Frontal cortex (tissue), 4 donors: ENCODE measurements around the gene ADRB2. TPM values are rescaled to one million over a fixed set of nuclear protein-coding genes. Genes with fewer than 3 reads are reported as not detected.

Experiments used
- DNase-seq, 2 donors: peaks; one replicate each; pipeline ENCODE4 v3.0.0; 2012; ENCODE audit warnings: low spot score in 2 of 2
- FAIRE-seq: peaks from 2 replicates; lab custom pipeline; 2012; peaks lifted over from hg19 to GRCh38; lab: Jason Lieb, UNC
- total RNA-seq: library from RNA; depleted of rRNA; stranded (reverse); fragments of >200 nt; gene quantifications from one replicate; pipeline ENCODE4 v1.2.3, GENCODE V29; 2014
- donor health status: control.
- donor health status: control.
- donor health status: control.

The ADRB2 gene
- total RNA-seq, 1 donor from 2014 or later, result 0.82 TPM

- FAIRE-seq, result no peak
- no peak for DNase-seq
Observed at GRCh38 chr5:148829248-148829594, 2.8 kb downstream of the ADRB2 start.

GRCh38 chr5:148829734-148830133 lies 3.3 kb downstream of the ADRB2 start:
- DNase-seq (no peak), FAIRE-seq (no peak)

- FAIRE-seq, result no peak
- DNase-seq, result no peak
Observed at GRCh38 chr5:148830211-148830610, 3.8 kb downstream of the ADRB2 start.

GRCh38 chr5:148831590-148832565 lies 5.5 kb downstream of the ADRB2 start:
- DNase-seq (no peak), FAIRE-seq (no peak)

GRCh38 chr5:148833122-148833521 lies 6.7 kb downstream of the ADRB2 start:
- DNase-seq, result no peak
- FAIRE-seq, result no peak

GRCh38 chr5:148833925-148834324 lies 7.5 kb downstream of the ADRB2 start:
- FAIRE-seq, result no peak
- no peak for DNase-seq

- DNase-seq, result no peak
- FAIRE-seq, result no peak
Observed at GRCh38 chr5:148834689-148835088, 8.3 kb downstream of the ADRB2 start.

GRCh38 chr5:148836272-148837250 lies 10.2 kb downstream of the ADRB2 start:
- FAIRE-seq (no peak), DNase-seq (no peak)

GRCh38 chr5:148837383-148837782 lies 11.0 kb downstream of the ADRB2 start:
- no peak for DNase-seq
- FAIRE-seq, result no peak

GRCh38 chr5:148838357-148838756 lies 11.9 kb downstream of the ADRB2 start:
- DNase-seq, result no peak
- FAIRE-seq, result no peak

GRCh38 chr5:148839960-148840359 lies 13.5 kb downstream of the ADRB2 start:
- FAIRE-seq, result no peak
- no peak for DNase-seq

- FAIRE-seq (no peak), DNase-seq (no peak)
Observed at GRCh38 chr5:148840531-148840930, 14.1 kb downstream of the ADRB2 start.

- FAIRE-seq (no peak), DNase-seq (no peak)
Observed at GRCh38 chr5:148841519-148841918, 15.1 kb downstream of the ADRB2 start.

- no peak for FAIRE-seq
- DNase-seq, result no peak
Observed at GRCh38 chr5:148842161-148842560, 15.8 kb downstream of the ADRB2 start.

- DNase-seq, result no peak
- no peak for FAIRE-seq
Observed at GRCh38 chr5:148843510-148844318, 17.3 kb downstream of the ADRB2 start.

GRCh38 chr5:148844433-148845280 lies 18.2 kb downstream of the ADRB2 start:
- no peak for FAIRE-seq
- no peak for DNase-seq

GRCh38 chr5:148846930-148847329 lies 20.5 kb downstream of the ADRB2 start:
- FAIRE-seq, result no peak
- DNase-seq, result no peak

GRCh38 chr5:148847456-148847855 lies 21.0 kb downstream of the ADRB2 start:
- FAIRE-seq (no peak), DNase-seq (no peak)
